ENCODE data around the gene ANKHD1. TPM values are rescaled to one million over a fixed set of nuclear protein-coding genes. Genes with fewer than 3 reads are reported as not detected.
A peak's percentile ranks its signal among the peaks of the same experiment; 100 is the strongest.

The ANKHD1 gene
- total RNA-seq, 1 experiment from 2014 or later, result 113 TPM

DNA sequence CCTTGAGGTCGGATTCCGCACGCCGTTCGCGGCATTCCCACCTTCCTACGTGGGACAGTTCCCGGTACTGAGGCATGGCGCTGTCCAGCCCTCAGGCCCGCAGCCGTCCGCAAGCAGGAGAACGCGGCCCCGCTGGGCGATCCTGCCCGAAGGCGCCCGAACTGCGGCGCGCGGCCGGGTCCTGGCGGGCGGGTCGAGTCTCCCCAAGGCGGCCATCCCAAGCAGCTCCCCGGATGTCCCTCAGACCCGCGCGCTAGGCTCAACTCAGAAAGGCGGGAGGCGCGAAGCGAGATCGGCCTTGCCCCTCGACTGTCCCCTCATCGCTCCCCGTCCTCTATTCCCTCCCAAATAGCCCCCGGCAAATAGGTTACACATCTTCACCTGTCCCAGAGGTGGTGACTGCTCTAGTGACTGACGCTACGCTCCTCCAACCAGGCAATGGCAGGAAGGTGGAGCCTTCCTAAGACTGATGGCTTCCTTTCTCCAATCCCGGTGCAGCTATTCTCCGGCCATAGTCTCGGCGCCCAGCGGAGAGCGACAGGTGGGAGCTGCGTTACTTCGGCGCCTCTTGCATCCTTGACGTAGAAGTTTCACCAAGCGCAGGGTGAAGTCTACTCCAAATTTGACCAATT is 787 bp upstream of the ANKHD1 start (continued):
- TF ChIP-seq JAZF1 (CRISPR knock-in tag; IDR thresholded peaks at IDR 0.05) (no peak), CREB1 (CRISPR knock-in tag; IDR thresholded peaks at IDR 0.05) (peak; percentile 65; the same call in 1 of the 2 replicates), TCF7 (CRISPR knock-in tag; IDR thresholded peaks at IDR 0.05; ENCODE audit: low read depth) (peak; percentile 97), HMGA2 (CRISPR knock-in tag; IDR thresholded peaks at IDR 0.05) (no peak), ZNF671 (CRISPR knock-in tag; IDR thresholded peaks at IDR 0.05) (no peak), NFE2L1 (CRISPR knock-in tag; IDR thresholded peaks at IDR 0.05) (peak; percentile 95), RORB (CRISPR knock-in tag; IDR thresholded peaks at IDR 0.05) (no peak)
- TF ChIP-seq, protein P1, sequence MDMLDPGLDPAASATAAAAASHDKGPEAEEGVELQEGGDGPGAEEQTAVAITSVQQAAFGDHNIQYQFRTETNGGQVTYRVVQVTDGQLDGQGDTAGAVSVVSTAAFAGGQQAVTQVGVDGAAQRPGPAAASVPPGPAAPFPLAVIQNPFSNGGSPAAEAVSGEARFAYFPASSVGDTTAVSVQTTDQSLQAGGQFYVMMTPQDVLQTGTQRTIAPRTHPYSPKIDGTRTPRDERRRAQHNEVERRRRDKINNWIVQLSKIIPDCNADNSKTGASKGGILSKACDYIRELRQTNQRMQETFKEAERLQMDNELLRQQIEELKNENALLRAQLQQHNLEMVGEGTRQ (CRISPR knock-in tag; IDR thresholded peaks at IDR 0.05), result no peak
- TF ChIP-seq, protein P2, sequence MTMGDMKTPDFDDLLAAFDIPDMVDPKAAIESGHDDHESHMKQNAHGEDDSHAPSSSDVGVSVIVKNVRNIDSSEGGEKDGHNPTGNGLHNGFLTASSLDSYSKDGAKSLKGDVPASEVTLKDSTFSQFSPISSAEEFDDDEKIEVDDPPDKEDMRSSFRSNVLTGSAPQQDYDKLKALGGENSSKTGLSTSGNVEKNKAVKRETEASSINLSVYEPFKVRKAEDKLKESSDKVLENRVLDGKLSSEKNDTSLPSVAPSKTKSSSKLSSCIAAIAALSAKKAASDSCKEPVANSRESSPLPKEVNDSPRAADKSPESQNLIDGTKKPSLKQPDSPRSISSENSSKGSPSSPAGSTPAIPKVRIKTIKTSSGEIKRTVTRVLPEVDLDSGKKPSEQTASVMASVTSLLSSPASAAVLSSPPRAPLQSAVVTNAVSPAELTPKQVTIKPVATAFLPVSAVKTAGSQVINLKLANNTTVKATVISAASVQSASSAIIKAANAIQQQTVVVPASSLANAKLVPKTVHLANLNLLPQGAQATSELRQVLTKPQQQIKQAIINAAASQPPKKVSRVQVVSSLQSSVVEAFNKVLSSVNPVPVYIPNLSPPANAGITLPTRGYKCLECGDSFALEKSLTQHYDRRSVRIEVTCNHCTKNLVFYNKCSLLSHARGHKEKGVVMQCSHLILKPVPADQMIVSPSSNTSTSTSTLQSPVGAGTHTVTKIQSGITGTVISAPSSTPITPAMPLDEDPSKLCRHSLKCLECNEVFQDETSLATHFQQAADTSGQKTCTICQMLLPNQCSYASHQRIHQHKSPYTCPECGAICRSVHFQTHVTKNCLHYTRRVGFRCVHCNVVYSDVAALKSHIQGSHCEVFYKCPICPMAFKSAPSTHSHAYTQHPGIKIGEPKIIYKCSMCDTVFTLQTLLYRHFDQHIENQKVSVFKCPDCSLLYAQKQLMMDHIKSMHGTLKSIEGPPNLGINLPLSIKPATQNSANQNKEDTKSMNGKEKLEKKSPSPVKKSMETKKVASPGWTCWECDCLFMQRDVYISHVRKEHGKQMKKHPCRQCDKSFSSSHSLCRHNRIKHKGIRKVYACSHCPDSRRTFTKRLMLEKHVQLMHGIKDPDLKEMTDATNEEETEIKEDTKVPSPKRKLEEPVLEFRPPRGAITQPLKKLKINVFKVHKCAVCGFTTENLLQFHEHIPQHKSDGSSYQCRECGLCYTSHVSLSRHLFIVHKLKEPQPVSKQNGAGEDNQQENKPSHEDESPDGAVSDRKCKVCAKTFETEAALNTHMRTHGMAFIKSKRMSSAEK (CRISPR knock-in tag; IDR thresholded peaks at IDR 0.05; ENCODE audit: borderline replicate concordance), result no peak
- TF ChIP-seq, protein P3, sequence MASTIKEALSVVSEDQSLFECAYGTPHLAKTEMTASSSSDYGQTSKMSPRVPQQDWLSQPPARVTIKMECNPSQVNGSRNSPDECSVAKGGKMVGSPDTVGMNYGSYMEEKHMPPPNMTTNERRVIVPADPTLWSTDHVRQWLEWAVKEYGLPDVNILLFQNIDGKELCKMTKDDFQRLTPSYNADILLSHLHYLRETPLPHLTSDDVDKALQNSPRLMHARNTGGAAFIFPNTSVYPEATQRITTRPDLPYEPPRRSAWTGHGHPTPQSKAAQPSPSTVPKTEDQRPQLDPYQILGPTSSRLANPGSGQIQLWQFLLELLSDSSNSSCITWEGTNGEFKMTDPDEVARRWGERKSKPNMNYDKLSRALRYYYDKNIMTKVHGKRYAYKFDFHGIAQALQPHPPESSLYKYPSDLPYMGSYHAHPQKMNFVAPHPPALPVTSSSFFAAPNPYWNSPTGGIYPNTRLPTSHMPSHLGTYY (CRISPR knock-in tag; IDR thresholded peaks at IDR 0.05), result no peak
- TF ChIP-seq, protein P4, sequence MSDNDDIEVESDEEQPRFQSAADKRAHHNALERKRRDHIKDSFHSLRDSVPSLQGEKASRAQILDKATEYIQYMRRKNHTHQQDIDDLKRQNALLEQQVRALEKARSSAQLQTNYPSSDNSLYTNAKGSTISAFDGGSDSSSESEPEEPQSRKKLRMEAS (CRISPR knock-in tag; IDR thresholded peaks at IDR 0.05), result peak; percentile 86

DNA sequence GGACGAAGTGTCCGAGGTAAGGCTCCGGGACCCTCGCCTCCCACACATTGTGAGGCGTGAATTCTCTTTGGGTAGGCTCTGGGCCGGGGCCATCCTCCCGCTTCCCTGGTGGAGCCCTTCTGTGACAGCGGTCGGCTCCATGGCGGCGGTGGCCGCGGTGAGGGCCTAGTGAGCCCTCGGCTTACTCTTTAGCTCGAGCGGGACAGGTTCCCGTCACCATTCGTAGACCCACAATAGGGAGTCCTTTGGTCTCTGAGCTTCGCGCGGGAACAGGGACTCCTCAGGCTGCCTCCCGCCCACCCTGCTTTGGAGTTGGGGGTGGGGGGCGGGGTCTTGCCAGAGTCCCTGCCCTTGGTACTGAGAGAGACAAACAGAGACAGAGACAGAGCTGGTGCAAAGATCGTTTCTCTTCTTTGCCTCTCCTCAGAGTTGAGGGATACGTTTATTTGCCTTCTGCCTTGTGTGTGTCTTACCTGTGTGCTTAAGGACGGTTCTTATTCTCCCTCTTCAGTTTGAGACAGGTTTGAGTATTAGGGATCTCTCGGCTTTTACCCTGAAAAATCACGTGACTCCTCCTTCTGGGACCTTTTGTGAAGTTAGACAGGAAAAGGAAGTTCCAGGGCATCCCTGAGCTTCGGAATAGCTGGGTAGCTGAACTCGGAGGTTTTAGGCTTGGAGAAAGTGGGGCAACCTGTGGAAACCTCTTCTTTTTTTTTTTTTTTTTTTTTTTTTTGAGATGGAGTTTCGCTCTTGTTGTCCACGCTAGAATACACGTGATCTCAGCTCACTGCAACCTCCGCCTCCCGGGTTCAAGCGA is 833 bp downstream of the ANKHD1 start:
- Mint-ChIP-seq H3K4me1 (peaks cover 49% of the 10 kb centered on the region), H3K36me3 (peaks cover 3% of the 10 kb centered on the region; the same call in 1 of the 2 replicates), H3K9me3 (no peaks in the 10 kb centered on the region), H3K27me3 (ENCODE audit: low read depth) (no peaks in the 10 kb centered on the region), H3K27ac (peak overlapping the region; percentile 95), H3K4me3 (no peak overlapping the region)
- peak; percentile 53 for DNase-seq (ENCODE audit: low spot score)
- ChIA-PET POLR2A (interaction anchor here (0.5 to 2.7 kb wide), 8 partner anchors 22 to 1589 kb away, joined by 3 to 20 read pairs (median 4); partner anchors contain the start of genes EIF4EBP3, HBEGF and ZMAT2), CTCF (interaction anchor here (0.6 to 3.5 kb wide), 9 partner anchors 9 to 245 kb away, joined by 3 to 30 read pairs (median 5); partner anchors contain the start of genes EIF4EBP3, IK and NDUFA2)
- ATAC-seq, result peak; percentile 3; the same call in 1 of the 2 replicates
- no peak for TF ChIP-seq OVOL2 (CRISPR knock-in tag; IDR thresholded peaks at IDR 0.05; ENCODE audit: borderline replicate concordance)
- no peak for TF ChIP-seq ELF4 (CRISPR knock-in tag; IDR thresholded peaks at IDR 0.05; ENCODE audit: low read depth)
- TF ChIP-seq CREB1 (CRISPR knock-in tag; IDR thresholded peaks at IDR 0.05), result 0 out of 2 replicates have a peak, but pooled peaks have one; percentile 43
- no peak for TF ChIP-seq CREM (CRISPR knock-in tag; IDR thresholded peaks at IDR 0.05)
- TF ChIP-seq, protein P5, sequence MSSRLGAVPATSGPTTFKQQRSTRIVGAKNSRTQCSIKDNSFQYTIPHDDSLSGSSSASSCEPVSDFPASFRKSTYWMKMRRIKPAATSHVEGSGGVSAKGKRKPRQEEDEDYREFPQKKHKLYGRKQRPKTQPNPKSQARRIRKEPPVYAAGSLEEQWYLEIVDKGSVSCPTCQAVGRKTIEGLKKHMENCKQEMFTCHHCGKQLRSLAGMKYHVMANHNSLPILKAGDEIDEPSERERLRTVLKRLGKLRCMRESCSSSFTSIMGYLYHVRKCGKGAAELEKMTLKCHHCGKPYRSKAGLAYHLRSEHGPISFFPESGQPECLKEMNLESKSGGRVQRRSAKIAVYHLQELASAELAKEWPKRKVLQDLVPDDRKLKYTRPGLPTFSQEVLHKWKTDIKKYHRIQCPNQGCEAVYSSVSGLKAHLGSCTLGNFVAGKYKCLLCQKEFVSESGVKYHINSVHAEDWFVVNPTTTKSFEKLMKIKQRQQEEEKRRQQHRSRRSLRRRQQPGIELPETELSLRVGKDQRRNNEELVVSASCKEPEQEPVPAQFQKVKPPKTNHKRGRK (CRISPR knock-in tag; IDR thresholded peaks at IDR 0.05; ENCODE audit: borderline replicate concordance), result no peak
- TF ChIP-seq, protein P6, sequence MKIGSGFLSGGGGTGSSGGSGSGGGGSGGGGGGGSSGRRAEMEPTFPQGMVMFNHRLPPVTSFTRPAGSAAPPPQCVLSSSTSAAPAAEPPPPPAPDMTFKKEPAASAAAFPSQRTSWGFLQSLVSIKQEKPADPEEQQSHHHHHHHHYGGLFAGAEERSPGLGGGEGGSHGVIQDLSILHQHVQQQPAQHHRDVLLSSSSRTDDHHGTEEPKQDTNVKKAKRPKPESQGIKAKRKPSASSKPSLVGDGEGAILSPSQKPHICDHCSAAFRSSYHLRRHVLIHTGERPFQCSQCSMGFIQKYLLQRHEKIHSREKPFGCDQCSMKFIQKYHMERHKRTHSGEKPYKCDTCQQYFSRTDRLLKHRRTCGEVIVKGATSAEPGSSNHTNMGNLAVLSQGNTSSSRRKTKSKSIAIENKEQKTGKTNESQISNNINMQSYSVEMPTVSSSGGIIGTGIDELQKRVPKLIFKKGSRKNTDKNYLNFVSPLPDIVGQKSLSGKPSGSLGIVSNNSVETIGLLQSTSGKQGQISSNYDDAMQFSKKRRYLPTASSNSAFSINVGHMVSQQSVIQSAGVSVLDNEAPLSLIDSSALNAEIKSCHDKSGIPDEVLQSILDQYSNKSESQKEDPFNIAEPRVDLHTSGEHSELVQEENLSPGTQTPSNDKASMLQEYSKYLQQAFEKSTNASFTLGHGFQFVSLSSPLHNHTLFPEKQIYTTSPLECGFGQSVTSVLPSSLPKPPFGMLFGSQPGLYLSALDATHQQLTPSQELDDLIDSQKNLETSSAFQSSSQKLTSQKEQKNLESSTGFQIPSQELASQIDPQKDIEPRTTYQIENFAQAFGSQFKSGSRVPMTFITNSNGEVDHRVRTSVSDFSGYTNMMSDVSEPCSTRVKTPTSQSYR (CRISPR knock-in tag; IDR thresholded peaks at IDR 0.05), result no peak
- no peak for TF ChIP-seq ZNF232 (CRISPR knock-in tag; IDR thresholded peaks at IDR 0.05)
- no peak for TF ChIP-seq RELA (CRISPR knock-in tag; IDR thresholded peaks at IDR 0.05; ENCODE audit: borderline replicate concordance)
- TF ChIP-seq, protein P7, sequence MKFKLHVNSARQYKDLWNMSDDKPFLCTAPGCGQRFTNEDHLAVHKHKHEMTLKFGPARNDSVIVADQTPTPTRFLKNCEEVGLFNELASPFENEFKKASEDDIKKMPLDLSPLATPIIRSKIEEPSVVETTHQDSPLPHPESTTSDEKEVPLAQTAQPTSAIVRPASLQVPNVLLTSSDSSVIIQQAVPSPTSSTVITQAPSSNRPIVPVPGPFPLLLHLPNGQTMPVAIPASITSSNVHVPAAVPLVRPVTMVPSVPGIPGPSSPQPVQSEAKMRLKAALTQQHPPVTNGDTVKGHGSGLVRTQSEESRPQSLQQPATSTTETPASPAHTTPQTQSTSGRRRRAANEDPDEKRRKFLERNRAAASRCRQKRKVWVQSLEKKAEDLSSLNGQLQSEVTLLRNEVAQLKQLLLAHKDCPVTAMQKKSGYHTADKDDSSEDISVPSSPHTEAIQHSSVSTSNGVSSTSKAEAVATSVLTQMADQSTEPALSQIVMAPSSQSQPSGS (CRISPR knock-in tag; IDR thresholded peaks at IDR 0.05; ENCODE audit: borderline replicate concordance, low read depth), result no peak
- TF ChIP-seq JUN (CRISPR knock-in tag; IDR thresholded peaks at IDR 0.05), result 0 out of 2 replicates have a peak, but pooled peaks have one; percentile 61
- no peak for TF ChIP-seq ZNF121 (CRISPR knock-in tag; IDR thresholded peaks at IDR 0.05)
- no peak for TF ChIP-seq ATF1 (CRISPR knock-in tag; IDR thresholded peaks at IDR 0.05)
